K562 (cell line): Measurements from ENCODE around the gene WHAMM.

Experiments
- CEBPB ChIP-seq: fragments of 450-650 bp; IDR thresholded peaks from 2 replicates; pipeline ENCODE4 v1.6.1; 2016; ENCODE audit warnings: missing genetic modification characterization, missing compliant biosample characterization
- MTF1 ChIP-seq: fragments of 250-450 bp; sonication (Bioruptor Pico); IDR thresholded peaks from 2 replicates; pipeline ENCODE4 v1.9.0; 2021; ENCODE audit warnings: moderate library complexity, mild to moderate bottlenecking, inconsistent platforms, borderline replicate concordance
- TF ChIP-seq, protein P1 (sequence below): sonication (generic); formaldehyde crosslinking; IDR thresholded peaks from 2 replicates; pipeline ENCODE4 v1.8.1; 2022; ENCODE audit warnings: missing genetic modification reagents

DNA sequence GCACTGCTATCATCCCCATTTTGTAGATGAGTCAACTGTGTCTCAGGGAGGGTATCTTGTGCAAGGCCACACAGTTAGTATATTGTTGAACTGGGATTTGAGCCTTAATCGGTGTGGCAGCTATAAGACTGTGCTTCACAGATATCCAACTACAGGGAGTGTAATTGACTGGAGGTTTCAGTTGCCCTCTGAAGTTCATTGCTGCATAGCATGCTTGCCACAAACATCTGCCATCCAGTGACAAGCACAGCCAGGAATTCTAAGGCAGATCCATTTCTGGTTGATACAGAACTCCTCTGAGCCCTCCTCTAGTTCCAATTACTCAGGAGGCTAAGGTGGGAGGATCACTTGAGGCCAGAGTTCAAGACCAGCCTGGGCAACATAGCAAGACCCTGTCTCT lies 19.9 kb upstream of the WHAMM start:
- TF ChIP-seq CEBPB (tag) (no peak), MTF1 (CRISPR knock-in tag) (no peak)
- TF ChIP-seq, protein P1, sequence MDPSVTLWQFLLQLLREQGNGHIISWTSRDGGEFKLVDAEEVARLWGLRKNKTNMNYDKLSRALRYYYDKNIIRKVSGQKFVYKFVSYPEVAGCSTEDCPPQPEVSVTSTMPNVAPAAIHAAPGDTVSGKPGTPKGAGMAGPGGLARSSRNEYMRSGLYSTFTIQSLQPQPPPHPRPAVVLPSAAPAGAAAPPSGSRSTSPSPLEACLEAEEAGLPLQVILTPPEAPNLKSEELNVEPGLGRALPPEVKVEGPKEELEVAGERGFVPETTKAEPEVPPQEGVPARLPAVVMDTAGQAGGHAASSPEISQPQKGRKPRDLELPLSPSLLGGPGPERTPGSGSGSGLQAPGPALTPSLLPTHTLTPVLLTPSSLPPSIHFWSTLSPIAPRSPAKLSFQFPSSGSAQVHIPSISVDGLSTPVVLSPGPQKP (CRISPR knock-in tag) = no peak
